Hepatocyte (in vitro differentiated cells): Measurements from ENCODE around the gene GIPC3. TPM values are rescaled to one million over a fixed set of nuclear protein-coding genes. Genes with fewer than 3 reads are reported as not detected.

Experiments
- DNase-seq: peaks from one replicate; pipeline ENCODE4 v3.0.0-alpha.2; 2016; ENCODE audit warnings: low spot score
- H2AFZ ChIP-seq: fragments of 200-600 bp; sonication (generic); 2 replicates; pipeline ENCODE4 v1.6.0; 2016; ENCODE audit warnings: antibody characterized with exemption, mild to moderate bottlenecking
- H3K27ac ChIP-seq: fragments of 200-600 bp; sonication (generic); 2 replicates; pipeline ENCODE4 v1.5.1; 2016; ENCODE audit warnings: mild to moderate bottlenecking
- H3K27me3 ChIP-seq: fragments of 200-600 bp; sonication (generic); 2 replicates; pipeline ENCODE4 v1.6.1; 2016
- H3K36me3 ChIP-seq: fragments of 200-600 bp; sonication (generic); replicated peaks from 2 replicates; pipeline ENCODE4 v1.5.1; 2016; ENCODE audit warnings: low read depth; ENCODE audit not compliant: insufficient read depth
- H3K4me1 ChIP-seq: fragments of 200-600 bp; sonication (generic); 2 replicates; pipeline ENCODE4 v1.5.1; 2016; ENCODE audit warnings: mild to moderate bottlenecking, moderate library complexity; ENCODE audit not compliant: insufficient read depth
- H3K4me2 ChIP-seq: fragments of 200-600 bp; sonication (generic); 2 replicates; pipeline ENCODE4 v1.6.0; 2016
- H3K4me3 ChIP-seq: fragments of 200-600 bp; sonication (generic); 2 replicates; pipeline ENCODE4 v1.5.1; 2016; ENCODE audit warnings: mild to moderate bottlenecking
- H3K79me2 ChIP-seq: fragments of 200-600 bp; sonication (generic); 2 replicates; pipeline ENCODE4 v1.6.0; 2017; ENCODE audit warnings: mild to moderate bottlenecking
- H3K9me2 ChIP-seq: fragments of 200-600 bp; sonication (generic); replicated peaks from 2 replicates; pipeline ENCODE4 v1.6.0; 2017; ENCODE audit warnings: mild to moderate bottlenecking; ENCODE audit not compliant: insufficient read depth
- H3K9me3 ChIP-seq: fragments of 200-600 bp; sonication (generic); 2 replicates; pipeline ENCODE4 v1.5.1; 2016; ENCODE audit warnings: low read depth, mild to moderate bottlenecking
- H4K20me1 ChIP-seq: fragments of 200-600 bp; sonication (generic); 2 replicates; pipeline ENCODE4 v1.6.0; 2016; ENCODE audit warnings: mild to moderate bottlenecking; ENCODE audit not compliant: insufficient read depth, poor library complexity, severe bottlenecking
- EZH2 ChIP-seq: fragments of 200-600 bp; sonication (generic); IDR thresholded peaks from 2 replicates; pipeline ENCODE4 v1.6.1; 2016; ENCODE audit warnings: antibody characterized with exemption, mild to moderate bottlenecking, borderline replicate concordance
- EZH2phosphoT487 ChIP-seq: fragments of 200-600 bp; sonication (generic); IDR thresholded peaks from one replicate; pipeline ENCODE4 v1.6.1; 2018; ENCODE audit warnings: antibody characterized with exemption, mild to moderate bottlenecking, low read depth, moderate library complexity; ENCODE audit not compliant: unreplicated experiment, severe bottlenecking
- WGBS: methylation state at CpG from one replicate; pipeline ENCODE4 v1.1.6; 2016; ENCODE audit warnings: low lambda C conversion rate; ENCODE audit errors: missing lambda C conversion rate; 5-methylcytosine and 5-hydroxymethylcytosine counted together
- polyA plus RNA-seq: library from polyadenylated mRNA; unstranded; fragments of >200 nt; fragmentation: Nextera tagmentation; extraction: Ambion mirVana; gene quantifications from 2 replicates; pipeline ENCODE4 v1.2.1, GENCODE V29; 2016
- total RNA-seq: library from RNA; depleted of rRNA; stranded (reverse); fragments of >200 nt; gene quantifications from 2 replicates; pipeline ENCODE4 v1.2.3, GENCODE V29; 2014
- TF ChIP-seq, protein P1 (sequence below): fragments of 200-600 bp; sonication (generic); IDR thresholded peaks from 2 replicates; pipeline ENCODE4 v1.5.1; 2016; ENCODE audit warnings: antibody characterized with exemption, mild to moderate bottlenecking; ENCODE audit not compliant: poor library complexity

GIPC3 gene
- total and polyA plus RNA-seq, 2 experiments from 2014 or later, result 0.28 TPM; not detected in 1

DNA sequence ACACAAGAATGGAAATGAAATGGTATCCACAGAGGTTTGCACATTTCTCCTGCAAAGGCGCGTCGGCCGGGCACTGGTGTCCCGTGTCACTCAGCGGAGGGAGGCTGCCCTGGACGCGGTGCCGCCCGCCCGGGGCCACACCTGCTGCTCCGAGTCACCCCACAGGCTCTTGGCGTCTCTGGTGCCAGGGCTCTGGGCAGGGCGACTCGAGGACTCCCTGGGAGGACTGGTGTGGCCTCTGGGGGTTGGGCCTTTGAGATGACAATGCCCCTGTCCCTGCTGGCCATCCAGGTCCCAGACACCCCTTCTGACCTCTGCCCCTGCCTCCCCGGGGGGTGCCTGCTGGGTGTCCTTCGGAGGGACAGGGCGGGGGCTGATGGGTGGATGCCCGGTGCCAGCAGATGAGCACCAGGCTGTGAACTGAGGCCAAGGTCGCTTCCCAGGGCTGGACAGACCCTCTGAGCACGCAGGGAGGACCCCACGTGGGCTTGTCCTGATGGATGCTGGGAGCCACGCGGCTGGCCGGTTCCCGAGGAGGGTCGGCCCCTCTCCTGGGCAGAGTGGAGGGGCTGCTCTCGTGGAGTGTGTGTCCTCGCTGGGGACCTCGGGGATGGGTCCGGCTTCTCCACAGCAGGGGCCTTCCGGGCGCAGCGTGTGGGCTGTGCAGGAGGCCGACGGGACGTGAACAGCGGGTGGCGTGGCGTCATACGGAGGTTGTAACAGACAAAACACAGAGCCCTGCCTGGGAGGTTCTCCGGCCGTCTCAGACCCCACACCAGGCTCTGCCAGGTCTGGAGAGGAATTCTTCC is 46.0 kb downstream of the GIPC3 start:
- TF ChIP-seq EZH2 (no peak), EZH2phosphoT487 (no peak)
- TF ChIP-seq, protein P1, sequence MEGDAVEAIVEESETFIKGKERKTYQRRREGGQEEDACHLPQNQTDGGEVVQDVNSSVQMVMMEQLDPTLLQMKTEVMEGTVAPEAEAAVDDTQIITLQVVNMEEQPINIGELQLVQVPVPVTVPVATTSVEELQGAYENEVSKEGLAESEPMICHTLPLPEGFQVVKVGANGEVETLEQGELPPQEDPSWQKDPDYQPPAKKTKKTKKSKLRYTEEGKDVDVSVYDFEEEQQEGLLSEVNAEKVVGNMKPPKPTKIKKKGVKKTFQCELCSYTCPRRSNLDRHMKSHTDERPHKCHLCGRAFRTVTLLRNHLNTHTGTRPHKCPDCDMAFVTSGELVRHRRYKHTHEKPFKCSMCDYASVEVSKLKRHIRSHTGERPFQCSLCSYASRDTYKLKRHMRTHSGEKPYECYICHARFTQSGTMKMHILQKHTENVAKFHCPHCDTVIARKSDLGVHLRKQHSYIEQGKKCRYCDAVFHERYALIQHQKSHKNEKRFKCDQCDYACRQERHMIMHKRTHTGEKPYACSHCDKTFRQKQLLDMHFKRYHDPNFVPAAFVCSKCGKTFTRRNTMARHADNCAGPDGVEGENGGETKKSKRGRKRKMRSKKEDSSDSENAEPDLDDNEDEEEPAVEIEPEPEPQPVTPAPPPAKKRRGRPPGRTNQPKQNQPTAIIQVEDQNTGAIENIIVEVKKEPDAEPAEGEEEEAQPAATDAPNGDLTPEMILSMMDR, result no peak
- Histone ChIP-seq H3K36me3 (no peaks in the 10 kb centered on the region), H3K27ac (no peak overlapping the region), H4K20me1 (no peaks in the 10 kb centered on the region), H3K4me1 (no peaks in the 10 kb centered on the region), H2AFZ (no peak overlapping the region), H3K4me2 (no peak overlapping the region), H3K9me3 (no peaks in the 10 kb centered on the region), H3K9me2 (no peaks in the 10 kb centered on the region), H3K79me2 (peaks cover under 1% of the 10 kb centered on the region), H3K4me3 (no peak overlapping the region), H3K27me3 (no peaks in the 10 kb centered on the region)
- DNase-seq, result no peak
- WGBS, result 91% methylated on average over 42 of the region's 43 CpGs

DNA sequence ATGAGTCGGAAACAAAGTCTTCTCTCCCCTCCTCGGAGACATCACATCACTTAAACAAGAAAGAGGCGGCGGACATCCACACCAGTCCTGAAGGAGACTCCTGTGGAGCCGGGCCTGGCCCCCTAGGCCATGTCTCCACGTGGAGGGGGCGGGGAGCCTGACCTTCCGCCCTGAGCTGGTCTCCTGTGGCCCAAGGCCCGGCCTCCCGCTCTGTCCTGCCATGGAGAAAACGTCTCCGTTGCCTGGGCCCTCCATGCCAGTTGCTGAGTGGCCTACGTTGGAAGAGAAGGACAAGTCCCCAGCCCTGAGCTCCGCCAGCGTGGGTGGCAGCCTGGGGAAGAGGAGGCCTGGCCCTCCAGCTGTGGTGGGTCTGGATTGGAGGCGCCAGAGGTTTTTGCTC is 46.8 kb downstream of the GIPC3 start:
- no peak overlapping the region for H2AFZ ChIP-seq
- H3K27ac ChIP-seq, result no peak overlapping the region
- H3K4me2 ChIP-seq, result no peak overlapping the region
- no peaks in the 10 kb centered on the region for H3K9me2 ChIP-seq
- no peaks in the 10 kb centered on the region for H3K4me1 ChIP-seq
- H3K27me3 ChIP-seq, result no peaks in the 10 kb centered on the region
- no peaks in the 10 kb centered on the region for H3K36me3 ChIP-seq
- no peaks in the 10 kb centered on the region for H4K20me1 ChIP-seq
- DNase-seq, result no peak
- H3K79me2 ChIP-seq, result no peaks in the 10 kb centered on the region
- H3K9me3 ChIP-seq, result no peaks in the 10 kb centered on the region
- 96% methylated on average over 16 of the region's 16 CpGs for whole genome bisulfite sequencing
- TF ChIP-seq, protein P1, result no peak
- TF ChIP-seq EZH2 (no peak), EZH2phosphoT487 (no peak)
- no peak overlapping the region for H3K4me3 ChIP-seq

DNA sequence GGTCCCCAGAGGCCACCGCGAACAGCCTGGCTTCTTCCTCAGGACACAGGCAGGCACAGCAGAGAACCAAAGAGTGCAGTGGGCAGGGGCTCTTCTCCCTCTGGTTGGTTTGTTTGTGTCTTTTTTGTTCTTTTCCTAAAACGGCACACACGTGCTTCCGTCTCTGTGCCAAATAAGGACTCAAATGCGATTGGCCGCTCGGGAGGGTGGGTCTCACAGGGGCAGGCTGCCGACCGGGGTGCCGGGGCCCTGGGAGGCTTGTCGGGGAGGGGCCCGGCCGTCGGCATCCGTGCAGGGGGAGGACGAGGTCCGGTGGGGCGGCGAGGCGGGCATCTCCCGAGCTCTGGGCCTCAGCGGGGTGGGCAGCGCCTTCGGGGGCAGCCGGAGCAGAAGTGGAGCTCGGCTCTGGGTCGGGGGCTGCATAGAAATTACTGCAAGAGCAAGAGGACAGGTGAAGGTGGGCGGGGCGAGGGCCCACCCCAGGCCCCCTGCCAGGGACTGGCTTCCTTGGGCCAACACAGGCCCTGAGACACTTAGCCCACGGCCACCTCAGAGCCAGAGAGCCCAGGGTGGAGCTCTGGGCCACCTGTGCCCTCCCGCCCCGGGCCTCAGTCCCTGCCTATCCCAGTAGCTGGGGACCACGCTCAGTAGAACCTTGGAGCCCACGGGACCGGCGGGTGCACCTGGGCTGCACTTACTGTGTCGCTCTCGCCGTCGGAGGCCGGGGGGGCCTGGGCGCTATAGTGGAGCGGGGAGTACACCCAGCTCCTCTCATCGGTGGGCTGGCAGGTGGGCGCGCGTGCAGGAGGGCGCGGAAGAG is 47.7 kb downstream of the GIPC3 start:
- no peak for DNase-seq
- H3K27ac ChIP-seq, result no peak overlapping the region
- H3K9me3 ChIP-seq, result no peaks in the 10 kb centered on the region
- no peaks in the 10 kb centered on the region for H3K4me1 ChIP-seq
- H2AFZ ChIP-seq, result no peak overlapping the region
- TF ChIP-seq EZH2 (no peak), EZH2phosphoT487 (no peak)
- TF ChIP-seq, protein P1, result no peak
- no peaks in the 10 kb centered on the region for H3K9me2 ChIP-seq
- H3K27me3 ChIP-seq, result no peaks in the 10 kb centered on the region
- 95% methylated on average over 32 of the region's 50 CpGs for WGBS
- no peak overlapping the region for H3K4me2 ChIP-seq
- H3K36me3 ChIP-seq, result no peaks in the 10 kb centered on the region
- no peak overlapping the region for H3K4me3 ChIP-seq
- H4K20me1 ChIP-seq, result no peaks in the 10 kb centered on the region
- H3K79me2 ChIP-seq, result no peaks in the 10 kb centered on the region
